Activated CD4-positive, alpha-beta T cell treated with anti-CD3 and anti-CD28 coated beads, Interleukin-2, amount 10 ng/mL, durations not matched to agents 24 days and 14 days (primary cell): Measurements from ENCODE around the gene LRRC14B. TPM values are rescaled to one million over a fixed set of nuclear protein-coding genes. Genes with fewer than 3 reads are reported as not detected.

Source experiments
- DNase-seq: peaks from one replicate; pipeline ENCODE4 v3.0.0; 2022
- H3K27ac Mint-ChIP-seq: one replicate; pipeline ENCODE4 v1.8.0; 2022; ENCODE audit warnings: mild to moderate bottlenecking, mixed read lengths
- H3K27me3 Mint-ChIP-seq: one replicate; pipeline ENCODE4 v1.8.0; 2022; ENCODE audit warnings: mixed read lengths
- H3K36me3 Mint-ChIP-seq: one replicate; pipeline ENCODE4 v1.8.0; 2022; ENCODE audit warnings: low read depth, mild to moderate bottlenecking, mixed read lengths
- H3K4me1 Mint-ChIP-seq: one replicate; pipeline ENCODE4 v1.8.0; 2021; ENCODE audit warnings: mixed read lengths
- H3K4me3 Mint-ChIP-seq: one replicate; pipeline ENCODE4 v1.8.0; 2022; ENCODE audit warnings: mild to moderate bottlenecking, moderate library complexity, mixed read lengths
- H3K9me3 Mint-ChIP-seq: one replicate; pipeline ENCODE4 v1.8.0; 2021; ENCODE audit warnings: mixed read lengths
- intact Hi-C: fragments of 100-400 bp; cut with micrococcal nuclease; formaldehyde crosslinking; loops from one replicate; pipeline ENCODE4 v1.15.1; 2023
- total RNA-seq: library from RNA; stranded (reverse); gene quantifications from 2 replicates; pipeline ENCODE4 v1.2.3, GENCODE V29; 2022

Gene LRRC14B
- total RNA-seq, 1 donor from 2014 or later: not detected

DNA sequence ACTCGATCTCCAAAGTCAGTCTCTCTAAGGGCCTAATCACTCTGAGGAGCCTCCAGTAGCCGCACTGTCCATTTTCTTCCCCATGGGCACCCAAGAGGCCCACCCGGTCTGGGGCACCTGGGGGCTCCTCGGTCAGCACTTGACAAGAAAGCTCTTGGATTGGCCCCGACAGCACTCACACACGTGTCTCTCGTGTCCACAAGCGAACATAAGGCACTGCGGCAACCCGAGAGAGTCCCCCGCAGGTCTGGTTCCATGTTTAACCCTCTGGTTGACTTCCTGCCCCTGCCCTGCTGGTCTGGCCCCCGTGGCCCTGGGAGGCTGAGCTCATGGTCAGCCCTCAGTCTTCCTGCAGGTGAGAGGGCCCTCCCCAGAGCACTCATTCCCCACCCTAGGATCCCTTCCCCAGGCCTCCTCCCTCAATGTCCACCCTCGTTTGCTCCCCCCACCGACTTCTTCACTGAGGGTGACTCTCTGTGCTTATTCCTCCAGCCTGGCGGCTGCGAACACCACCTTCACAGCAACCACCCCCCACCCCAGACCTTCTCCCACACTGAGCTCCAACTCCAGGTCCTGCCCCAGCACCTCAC, 16.3 kb upstream of the LRRC14B start:
- Mint-ChIP-seq H3K4me3 (no peak overlapping the region), H3K4me1 (no peaks in the 10 kb centered on the region), H3K27me3 (peaks cover 3% of the 10 kb centered on the region), H3K27ac (no peak overlapping the region), H3K36me3 (no peaks in the 10 kb centered on the region), H3K9me3 (no peaks in the 10 kb centered on the region)
- DNase-seq: no peak
- intact Hi-C loops: no loop called here

DNA sequence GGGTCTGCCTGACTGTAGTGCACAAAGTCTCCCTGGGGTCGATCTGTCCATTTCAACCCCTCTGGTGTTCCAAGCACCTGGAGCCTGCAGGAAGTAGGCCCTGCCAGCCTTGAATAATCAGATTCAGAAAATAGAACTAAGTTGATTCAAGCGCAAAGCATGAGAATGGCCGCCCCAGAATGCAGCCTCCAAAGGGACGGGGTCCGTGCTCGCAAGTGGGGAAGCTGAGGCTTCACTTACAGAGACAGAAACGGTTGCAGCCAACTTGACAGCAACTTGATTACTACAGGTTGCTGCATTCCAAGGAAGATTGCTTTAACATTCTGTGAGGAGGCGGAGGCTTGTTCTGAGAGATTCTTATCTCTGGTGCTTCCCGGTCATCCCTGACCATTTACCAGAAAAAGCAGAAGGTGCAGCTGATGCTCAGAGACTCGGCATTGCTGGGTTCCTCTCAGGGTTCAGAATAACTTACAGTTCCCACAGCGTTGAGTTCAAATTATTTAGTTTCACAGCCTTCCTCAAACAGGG, 14.9 kb upstream of the LRRC14B start:
- H3K4me1 Mint-ChIP-seq: no peaks in the 10 kb centered on the region

DNA sequence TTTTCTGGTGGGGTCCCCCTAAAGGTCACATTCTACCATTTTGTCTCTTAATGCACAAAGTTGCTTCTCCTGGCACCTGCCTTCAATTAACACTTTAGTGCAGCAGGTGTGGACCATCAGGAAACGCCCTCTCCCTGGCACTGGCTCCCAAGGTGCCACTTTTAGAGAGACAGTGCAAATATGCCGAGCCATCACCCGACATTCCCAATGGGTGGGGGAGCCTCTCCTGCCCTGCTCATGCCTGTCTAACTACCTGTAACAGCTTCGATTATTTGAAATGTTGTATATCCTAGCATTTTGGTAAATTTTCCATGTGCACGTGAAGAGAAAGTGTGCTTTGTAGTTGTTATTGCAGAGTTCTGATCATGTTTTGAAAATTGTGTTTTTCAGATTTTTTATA, 13.2 kb upstream of the LRRC14B start:
- no peak overlapping the region for H3K27ac Mint-ChIP-seq
- no peaks in the 10 kb centered on the region for H3K9me3 Mint-ChIP-seq
- H3K4me3 Mint-ChIP-seq: no peak overlapping the region
- no peaks in the 10 kb centered on the region for H3K4me1 Mint-ChIP-seq
- DNase-seq: no peak
- H3K36me3 Mint-ChIP-seq: no peaks in the 10 kb centered on the region
- peaks cover 3% of the 10 kb centered on the region for H3K27me3 Mint-ChIP-seq
- intact Hi-C loops: no loop called here

More for the DNA sequence above, 14.9 kb upstream of the LRRC14B start:
- intact Hi-C loops: no loop called here
- Mint-ChIP-seq H3K27ac (no peak overlapping the region), H3K36me3 (no peaks in the 10 kb centered on the region), H3K4me3 (no peak overlapping the region), H3K27me3 (peaks cover 3% of the 10 kb centered on the region), H3K9me3 (no peaks in the 10 kb centered on the region)
- no peak for DNase-seq

DNA sequence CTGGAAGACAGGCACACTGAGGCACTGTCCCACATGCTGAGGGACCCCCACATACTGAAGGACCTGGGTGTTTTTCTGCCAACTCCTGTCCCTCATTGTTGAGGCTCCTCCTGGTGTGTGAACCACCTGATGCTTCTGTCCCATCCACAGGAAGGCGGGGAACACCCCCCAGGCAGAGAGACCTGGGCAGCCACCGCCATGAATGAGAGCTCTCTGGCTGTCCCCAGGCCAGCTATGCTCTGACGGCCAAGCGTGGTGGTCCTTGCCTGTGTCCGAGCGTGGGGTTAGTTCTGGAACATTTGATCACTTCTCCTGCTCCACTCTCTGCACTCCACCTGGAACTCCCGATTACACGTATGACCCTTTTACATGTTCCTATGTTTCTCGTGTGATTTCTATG, 11.9 kb upstream of the LRRC14B start:
- Mint-ChIP-seq H3K4me3 (no peak overlapping the region), H3K36me3 (no peaks in the 10 kb centered on the region), H3K4me1 (no peaks in the 10 kb centered on the region), H3K27me3 (peaks cover 3% of the 10 kb centered on the region), H3K9me3 (no peaks in the 10 kb centered on the region), H3K27ac (no peak overlapping the region)
- intact Hi-C loops: no loop called here
- no peak for DNase-seq

DNA sequence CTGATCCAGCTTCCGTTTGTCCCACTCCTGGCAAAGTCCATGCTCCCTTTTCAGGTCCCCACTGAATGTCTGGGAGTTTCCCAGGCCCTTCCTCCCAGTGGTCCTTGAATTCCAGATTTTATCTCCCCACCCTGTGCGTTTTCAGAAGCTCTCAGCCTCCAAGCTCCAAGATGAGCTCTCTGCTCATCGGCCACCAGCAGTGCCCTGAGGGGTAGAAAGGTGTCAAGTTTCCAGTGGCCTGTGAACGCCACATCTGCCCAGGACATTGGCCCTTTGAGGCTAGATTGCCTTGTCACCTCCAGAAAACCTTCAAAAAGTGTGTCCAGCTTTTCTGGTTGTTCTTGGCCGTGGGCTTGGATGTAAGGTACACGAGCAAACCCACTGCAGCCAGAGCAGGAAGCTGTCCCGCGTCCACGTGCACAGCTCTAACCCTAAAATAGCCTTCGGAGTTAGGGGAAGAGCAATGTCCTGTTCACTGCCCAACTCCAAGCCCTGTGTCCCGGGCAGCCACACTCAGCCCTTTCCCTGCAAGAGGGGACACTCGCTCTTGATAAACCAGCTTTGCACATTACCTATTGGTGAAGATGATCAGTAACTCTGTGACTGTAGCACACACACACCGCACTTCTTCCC, 10.9 kb upstream of the LRRC14B start:
- no peaks in the 10 kb centered on the region for H3K36me3 Mint-ChIP-seq
- intact Hi-C loops: no loop called here
- H3K27me3 Mint-ChIP-seq: peaks cover 5% of the 10 kb centered on the region
- no peak overlapping the region for H3K4me3 Mint-ChIP-seq
- no peaks in the 10 kb centered on the region for H3K4me1 Mint-ChIP-seq
- no peak overlapping the region for H3K27ac Mint-ChIP-seq
- no peaks in the 10 kb centered on the region for H3K9me3 Mint-ChIP-seq
- DNase-seq: no peak

DNA sequence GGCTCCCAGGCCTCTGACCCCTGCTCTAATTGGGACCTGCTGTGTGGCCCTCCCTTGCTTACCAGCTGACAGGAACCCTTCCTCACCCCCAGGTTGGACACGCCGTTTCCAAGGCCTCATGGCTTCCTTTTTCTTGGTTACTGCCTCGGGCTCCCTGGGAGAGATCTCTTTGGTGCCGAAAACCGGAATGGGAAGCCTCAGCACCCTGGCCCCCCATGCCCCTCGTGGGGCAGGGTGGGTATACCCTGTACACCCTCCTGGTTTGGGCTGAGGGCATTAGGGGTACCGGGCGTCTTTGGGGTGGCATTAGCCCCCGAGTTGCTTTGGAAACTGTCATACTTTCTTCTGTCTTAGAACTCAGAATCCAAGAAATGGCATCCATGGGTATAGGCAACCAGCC, 10.1 kb upstream of the LRRC14B start:
- Mint-ChIP-seq H3K27ac (no peak overlapping the region), H3K9me3 (no peaks in the 10 kb centered on the region), H3K27me3 (peaks cover 5% of the 10 kb centered on the region), H3K4me1 (no peaks in the 10 kb centered on the region), H3K4me3 (no peak overlapping the region), H3K36me3 (no peaks in the 10 kb centered on the region)
- no peak for DNase-seq
- intact Hi-C loops: no loop called here

DNA sequence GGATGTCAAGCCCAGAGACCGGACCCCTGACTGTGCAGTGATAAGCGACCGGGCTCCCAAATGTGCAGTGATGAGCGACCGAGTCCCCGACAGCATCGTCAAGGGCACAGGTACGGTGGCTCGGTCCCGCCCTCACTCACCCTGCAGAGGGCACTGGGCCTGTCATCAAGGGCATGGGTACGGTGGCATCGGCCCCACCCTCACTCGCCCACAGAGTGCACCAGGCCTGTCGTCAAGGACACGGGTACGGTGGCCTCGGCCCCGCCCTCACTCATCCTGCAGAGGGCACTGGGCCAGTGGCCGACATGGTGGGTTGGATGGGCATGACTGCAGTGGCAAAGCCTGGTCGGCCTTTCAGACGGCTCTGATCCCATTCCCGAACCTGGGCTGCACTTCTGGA, 9.7 kb upstream of the LRRC14B start:
- H3K27me3 Mint-ChIP-seq: peaks cover 5% of the 10 kb centered on the region
- no peaks in the 10 kb centered on the region for H3K9me3 Mint-ChIP-seq
- H3K27ac Mint-ChIP-seq: no peak overlapping the region
- H3K36me3 Mint-ChIP-seq: no peaks in the 10 kb centered on the region
- no peaks in the 10 kb centered on the region for H3K4me1 Mint-ChIP-seq
- no peak for DNase-seq
- intact Hi-C loops: no loop called here
- H3K4me3 Mint-ChIP-seq: no peak overlapping the region

DNA sequence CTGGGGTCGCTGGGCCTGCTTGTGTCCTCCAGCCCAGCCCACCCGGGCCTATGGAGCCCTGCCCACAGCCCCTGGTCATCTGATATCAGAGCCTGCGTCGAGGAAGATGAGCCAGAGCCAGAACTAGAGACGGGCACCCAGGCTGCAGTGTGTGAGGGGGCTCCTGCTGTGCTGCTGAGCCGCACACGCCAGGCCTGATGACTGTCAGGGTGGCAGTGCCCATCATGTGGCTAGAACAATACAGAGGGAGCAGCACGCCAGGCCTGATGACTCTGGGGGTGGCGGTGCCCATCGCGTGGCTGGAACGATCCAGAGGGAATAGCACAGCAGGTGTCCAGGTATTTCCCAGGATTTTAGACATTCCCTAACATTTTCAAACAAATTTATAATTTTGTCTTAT, 9.2 kb upstream of the LRRC14B start:
- Mint-ChIP-seq H3K9me3 (no peaks in the 10 kb centered on the region), H3K27me3 (peaks cover 5% of the 10 kb centered on the region), H3K4me3 (no peak overlapping the region), H3K27ac (no peak overlapping the region), H3K36me3 (no peaks in the 10 kb centered on the region), H3K4me1 (no peaks in the 10 kb centered on the region)
- DNase-seq: no peak
- intact Hi-C loops: no loop called here

DNA sequence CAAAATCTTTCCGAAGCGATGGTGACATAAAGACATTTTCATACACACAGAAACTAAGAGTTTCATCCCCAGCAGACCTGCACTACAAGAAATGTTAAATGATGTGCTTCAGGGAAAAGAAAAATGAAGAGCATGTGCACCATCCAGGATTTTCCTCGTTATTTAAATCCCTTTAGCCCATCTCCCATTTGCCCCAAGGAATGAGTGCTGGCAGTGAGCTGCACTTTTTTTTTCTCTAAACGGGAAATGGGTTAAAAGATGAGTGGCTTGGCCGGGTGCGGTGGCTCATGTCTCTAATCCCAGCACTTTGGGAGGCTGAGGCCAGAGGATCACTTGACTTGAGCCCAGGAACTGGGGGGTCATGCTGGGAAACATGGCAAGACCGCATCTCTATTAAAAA, 6.8 kb upstream of the LRRC14B start:
- intact Hi-C loops: no loop called here
- no peak overlapping the region for H3K27ac Mint-ChIP-seq
- H3K4me1 Mint-ChIP-seq: peaks cover 8% of the 10 kb centered on the region
- H3K27me3 Mint-ChIP-seq: peaks cover 2% of the 10 kb centered on the region
- no peak for DNase-seq
- no peak overlapping the region for H3K4me3 Mint-ChIP-seq
- H3K9me3 Mint-ChIP-seq: no peaks in the 10 kb centered on the region
- no peaks in the 10 kb centered on the region for H3K36me3 Mint-ChIP-seq

DNA sequence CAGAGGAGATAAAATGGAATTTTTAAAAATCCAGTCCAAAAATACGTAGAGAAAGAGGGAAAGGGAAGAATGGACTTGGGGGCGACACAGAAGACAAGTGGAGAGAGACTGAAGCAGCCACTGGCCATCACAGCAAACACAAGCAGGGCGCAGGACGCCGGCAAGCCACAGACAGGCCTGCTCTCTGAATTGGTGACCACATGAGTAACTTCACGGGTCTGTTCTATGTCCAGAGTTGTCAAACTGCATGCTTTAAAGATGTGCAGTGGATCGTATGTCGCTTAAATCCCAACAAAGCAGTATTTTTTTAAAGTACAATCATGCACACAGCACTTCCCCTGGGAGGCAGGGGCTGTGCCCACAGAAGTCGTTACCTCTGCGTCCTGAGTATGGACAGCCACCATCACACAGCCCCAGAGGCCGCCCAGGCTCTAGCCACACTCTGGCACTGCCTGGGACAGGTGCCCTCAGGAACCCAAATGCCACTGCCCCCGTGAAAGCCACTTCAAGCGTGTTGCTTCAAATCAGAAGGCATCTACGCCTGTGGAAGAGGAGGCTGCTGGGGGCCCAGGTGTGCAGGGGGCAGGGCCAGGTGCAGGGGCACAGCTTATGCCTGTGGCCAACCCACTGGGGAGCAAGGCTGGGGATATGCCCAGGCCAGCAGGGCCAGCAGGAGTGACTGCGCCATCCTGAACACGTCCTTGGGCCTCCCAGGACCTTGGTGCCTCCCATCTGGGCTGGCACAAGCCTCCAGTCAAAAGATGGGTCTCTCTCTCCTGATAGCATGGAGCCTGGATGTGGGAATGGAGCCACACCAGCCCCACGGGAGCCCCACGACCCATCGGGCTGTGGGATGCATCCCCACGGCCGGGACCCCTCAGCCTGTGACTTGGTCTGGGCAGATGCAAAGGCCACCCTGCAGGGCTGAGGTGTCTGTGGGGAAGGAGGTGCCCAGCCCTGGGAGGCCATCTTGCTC, 5.9 kb upstream of the LRRC14B start:
- no peak overlapping the region for H3K27ac Mint-ChIP-seq
- DNase-seq: no peak
- peaks cover 2% of the 10 kb centered on the region for H3K27me3 Mint-ChIP-seq
- no peaks in the 10 kb centered on the region for H3K36me3 Mint-ChIP-seq
- no peaks in the 10 kb centered on the region for H3K9me3 Mint-ChIP-seq
- H3K4me1 Mint-ChIP-seq: peaks cover 11% of the 10 kb centered on the region
- intact Hi-C loops: loop anchor here (5.0 kb wide), 1 partner anchor 247 kb away; no protein-coding TSS in a partner anchor
- no peak overlapping the region for H3K4me3 Mint-ChIP-seq

DNA sequence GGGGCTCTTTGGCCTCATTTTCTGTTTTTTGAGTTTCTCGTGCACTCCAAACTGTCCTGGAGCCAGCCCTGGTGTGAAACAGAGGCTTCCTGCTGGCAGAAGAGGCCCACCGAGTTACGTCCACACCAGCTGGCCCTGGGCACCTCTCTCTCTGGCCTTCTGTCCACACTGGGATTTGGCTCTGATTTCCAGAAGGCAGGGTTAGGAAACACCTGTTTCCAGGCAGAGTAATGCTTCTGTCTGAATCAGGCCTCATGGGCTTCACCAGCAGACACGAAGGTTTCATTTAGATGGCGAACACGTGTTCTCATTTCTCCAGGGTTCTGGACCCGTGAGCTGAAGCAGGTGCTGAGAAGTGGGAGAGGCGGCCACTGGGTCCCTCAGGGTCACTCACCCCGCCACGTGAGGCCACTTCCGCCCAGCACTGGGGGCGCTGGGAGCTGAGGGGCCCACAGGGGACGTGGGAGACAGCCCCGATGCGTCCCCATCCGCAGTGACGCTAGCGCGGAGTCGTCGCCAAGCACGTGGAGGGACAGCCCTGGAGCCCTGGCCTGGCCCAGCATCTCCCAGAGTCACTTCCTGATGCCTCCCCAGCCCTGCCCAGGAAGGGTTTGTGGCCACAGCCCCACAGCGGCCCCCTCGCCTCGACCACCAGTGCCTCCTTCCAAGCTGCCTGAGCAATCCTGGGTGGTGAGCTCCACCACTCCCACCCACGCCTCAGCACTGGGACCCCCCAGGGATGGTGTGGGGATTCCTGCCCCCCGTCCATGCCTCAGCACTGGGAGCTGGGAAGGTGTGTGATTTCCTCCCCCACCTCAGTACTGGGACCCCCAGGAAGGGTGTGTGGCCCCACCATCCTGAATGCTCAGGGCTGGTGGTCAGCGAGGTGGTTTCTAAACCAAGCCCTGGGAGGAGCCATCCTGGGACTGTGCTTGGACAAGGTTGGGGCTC, 4.9 kb upstream of the LRRC14B start:
- no peak overlapping the region for H3K27ac Mint-ChIP-seq
- no peaks in the 10 kb centered on the region for H3K9me3 Mint-ChIP-seq
- H3K4me1 Mint-ChIP-seq: peaks cover 12% of the 10 kb centered on the region
- no peaks in the 10 kb centered on the region for H3K36me3 Mint-ChIP-seq
- peaks cover 2% of the 10 kb centered on the region for H3K27me3 Mint-ChIP-seq
- intact Hi-C loops: loop anchor here (5.0 kb wide), 1 partner anchor 246 kb away; no protein-coding TSS in a partner anchor
- H3K4me3 Mint-ChIP-seq: no peak overlapping the region
- DNase-seq: no peak

DNA sequence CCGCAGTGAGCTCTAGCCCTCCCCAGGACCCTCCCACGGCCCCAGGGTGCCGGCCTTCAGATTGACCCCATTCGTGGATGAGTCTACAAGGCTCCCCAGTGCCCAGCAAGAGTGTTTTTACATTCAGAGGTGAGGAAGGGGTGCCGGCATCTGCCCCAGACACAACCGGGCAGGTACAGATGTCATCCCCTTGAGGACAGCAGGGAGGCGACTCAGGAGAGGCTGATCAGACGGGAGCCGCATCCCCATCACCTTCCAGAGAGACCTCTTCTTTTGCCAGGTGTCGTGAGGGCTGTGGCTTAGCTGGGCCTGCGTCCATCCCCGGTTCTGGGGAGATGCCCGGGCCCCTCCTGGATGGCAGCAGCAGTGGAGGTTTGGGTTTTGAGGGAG, 4.3 kb upstream of the LRRC14B start:
- DNase-seq: no peak
- Mint-ChIP-seq H3K9me3 (no peaks in the 10 kb centered on the region), H3K36me3 (no peaks in the 10 kb centered on the region), H3K27me3 (peaks cover 2% of the 10 kb centered on the region), H3K27ac (no peak overlapping the region), H3K4me3 (no peak overlapping the region), H3K4me1 (peaks cover 12% of the 10 kb centered on the region)
- intact Hi-C loops: loop anchor here (5.0 kb wide), 1 partner anchor 245 kb away; no protein-coding TSS in a partner anchor
